Epidermal melanocyte (primary cell): ENCODE measurements around the gene IRF2.

Source experiments
- DNase-seq: peaks from one replicate; pipeline ENCODE4 v3.0.0; 2011; ENCODE audit warnings: low spot score; ENCODE audit not compliant: insufficient read length

The IRF2 gene

DNA sequence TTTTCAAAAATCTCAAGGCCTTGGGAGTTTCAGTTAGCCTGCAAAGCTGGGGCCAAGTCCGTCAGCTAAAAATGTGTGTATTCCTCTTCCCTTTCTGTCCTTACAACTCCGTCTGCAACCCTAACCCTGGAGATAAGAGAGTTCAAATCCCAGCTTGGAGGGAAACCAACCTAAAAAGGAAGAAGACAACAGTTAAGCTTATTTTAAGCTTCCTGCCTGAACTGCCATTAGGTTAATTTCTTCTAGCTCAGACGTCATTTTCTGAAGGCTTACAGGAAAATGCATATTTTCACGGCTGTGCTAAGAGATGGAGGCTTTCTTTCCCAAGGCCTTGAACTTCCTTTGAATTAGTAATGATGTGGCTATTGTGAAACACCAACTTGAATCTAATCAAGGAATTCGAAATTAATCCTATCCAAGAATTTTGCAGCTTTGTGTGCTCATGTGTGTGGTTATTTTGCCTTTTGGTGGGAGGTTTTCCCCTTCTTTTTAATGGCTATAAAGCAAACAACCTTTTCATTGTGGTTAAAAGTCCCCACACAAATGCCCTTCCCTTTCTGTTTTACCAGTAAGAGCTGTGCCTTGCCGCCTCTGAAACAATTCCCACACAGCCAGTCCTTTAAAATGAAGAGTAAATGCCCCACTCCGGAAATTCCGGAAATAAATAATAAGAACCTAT, 103.5 kb downstream of the IRF2 start:
- DNase-seq = no peak

DNA sequence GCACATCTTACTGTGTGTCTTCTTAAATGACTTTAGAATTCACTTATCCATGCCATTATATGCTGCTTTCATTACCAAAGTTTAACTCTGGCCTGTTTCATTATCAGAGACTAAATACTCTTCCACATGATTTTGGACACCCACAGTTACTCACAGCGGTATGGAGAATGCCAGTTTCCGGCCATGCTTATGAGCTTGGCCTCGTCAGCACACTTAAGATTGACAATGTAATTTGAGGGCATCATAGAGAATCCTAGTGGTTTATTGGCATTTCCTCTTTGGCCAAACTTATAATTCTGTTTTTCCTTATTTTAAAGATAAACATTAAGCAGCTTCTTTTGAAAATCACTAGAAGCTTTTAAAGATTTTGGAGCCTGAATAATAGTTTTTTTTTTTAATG, 104.5 kb downstream of the IRF2 start:
- DNase-seq = no peak

DNA sequence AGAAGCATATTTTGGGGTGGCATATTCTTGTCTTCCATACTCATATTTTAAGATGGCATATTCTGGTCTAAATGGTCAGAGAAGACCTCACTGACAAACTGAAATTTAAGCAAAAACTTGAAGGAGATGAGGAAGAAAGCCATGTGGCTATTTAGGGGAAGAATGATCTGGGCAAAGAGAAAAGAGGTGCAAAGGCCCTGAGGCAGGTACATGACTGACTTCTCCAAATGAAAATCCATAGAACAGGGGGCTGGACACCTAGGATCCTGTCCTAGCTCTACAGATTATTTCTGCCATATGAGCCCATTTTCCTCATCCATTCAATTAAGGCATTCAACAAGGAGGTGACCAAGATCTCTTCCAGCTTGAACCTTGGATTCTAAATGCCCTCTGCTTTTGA, 105.6 kb downstream of the IRF2 start:
- DNase-seq = no peak

DNA sequence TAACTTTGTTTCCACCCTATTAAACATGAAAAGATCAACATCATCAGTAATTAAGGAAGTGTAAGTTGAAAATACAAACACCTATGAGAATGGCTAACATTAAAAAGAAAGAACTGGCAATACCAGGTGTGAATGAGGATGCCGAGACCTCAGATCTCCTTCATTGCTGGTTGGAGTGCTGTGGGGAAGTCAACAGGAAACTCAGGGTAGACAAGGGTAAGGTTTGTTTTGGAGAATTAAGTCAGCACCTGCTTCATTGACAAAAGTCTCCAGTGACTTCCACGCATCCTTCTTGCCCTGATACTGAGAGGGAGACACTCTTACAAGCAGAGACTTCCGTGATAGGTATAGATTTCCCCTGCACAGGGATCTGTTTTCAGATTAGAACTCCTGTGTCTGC, 106.1 kb downstream of the IRF2 start:
- DNase-seq = no peak

DNA sequence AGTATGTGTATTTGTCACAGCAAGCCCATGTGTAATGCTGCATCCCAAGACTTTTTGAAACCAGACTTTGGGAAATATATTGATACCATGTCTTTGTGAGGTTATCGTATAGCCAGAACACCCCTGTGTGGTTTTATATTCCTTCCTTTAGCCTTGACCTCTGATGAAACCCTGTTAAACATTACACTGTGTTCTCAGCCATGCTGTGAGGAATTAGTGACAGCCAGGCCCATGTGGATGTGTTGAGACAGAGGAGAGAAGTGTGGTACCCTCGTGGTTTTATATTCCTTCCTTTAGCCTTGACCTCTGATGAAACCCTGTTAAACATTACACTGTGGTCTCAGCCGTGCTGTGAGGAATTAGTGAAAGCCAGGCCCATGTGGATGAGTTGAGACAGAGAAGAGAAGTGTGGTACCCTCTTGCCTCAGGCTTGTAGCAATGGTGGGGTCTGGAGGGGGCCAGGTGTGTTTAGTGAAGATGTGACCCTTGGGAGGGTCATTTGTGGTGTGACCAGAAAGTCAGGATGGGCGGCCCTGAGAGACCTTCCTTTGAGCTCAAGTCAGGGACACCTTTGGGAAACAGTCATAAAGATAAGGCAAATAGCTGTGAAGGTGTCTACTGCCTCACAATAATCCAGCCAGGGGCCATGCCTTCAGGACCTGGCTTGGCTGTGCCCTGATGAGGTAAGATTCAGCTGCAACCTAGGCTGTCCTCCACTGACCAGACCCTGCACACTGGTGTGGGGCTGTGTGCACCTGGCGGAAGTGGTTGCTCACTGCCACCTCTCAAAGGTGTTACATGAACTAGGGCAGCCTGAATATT, 110.0 kb downstream of the IRF2 start:
- DNase-seq = no peak

DNA sequence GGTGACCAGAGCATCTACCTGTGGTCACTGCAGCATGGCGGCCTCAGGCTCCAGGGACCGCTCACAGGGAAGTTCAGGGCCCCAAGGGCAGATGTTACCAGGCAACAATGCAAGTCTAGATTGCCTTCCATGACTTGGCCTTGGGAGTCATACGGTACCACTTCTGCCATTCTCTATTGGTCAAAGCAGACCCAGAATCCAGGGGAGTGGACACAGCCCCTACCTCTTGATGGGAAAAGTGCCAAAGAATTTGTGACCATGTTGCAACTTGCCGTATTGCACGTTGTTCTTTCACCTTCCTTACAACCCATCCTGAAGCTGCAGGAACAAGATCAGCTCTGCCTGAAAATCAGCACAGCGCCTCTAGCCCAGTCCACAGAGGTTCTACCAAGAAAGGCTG, 111.1 kb downstream of the IRF2 start:
- no peak for DNase-seq

DNA sequence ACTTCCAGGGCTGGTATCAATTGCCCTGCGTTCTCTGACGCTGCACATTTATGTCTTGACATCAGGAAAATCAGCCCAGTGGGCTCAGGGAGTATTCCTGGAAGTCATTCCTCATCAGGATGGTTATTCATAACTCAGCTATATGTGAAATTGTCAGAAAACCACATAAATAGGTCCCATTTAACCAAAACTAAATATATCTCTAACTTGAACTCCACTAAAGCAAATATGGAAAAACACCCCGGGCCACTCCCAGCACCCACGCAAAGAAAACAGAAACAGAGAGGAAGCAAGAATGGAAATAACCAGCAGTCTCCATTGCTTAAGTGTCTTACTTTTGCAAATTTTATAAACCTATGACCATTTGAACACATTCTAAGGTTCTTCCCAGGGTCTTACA, 112.0 kb downstream of the IRF2 start:
- no peak for DNase-seq

DNA sequence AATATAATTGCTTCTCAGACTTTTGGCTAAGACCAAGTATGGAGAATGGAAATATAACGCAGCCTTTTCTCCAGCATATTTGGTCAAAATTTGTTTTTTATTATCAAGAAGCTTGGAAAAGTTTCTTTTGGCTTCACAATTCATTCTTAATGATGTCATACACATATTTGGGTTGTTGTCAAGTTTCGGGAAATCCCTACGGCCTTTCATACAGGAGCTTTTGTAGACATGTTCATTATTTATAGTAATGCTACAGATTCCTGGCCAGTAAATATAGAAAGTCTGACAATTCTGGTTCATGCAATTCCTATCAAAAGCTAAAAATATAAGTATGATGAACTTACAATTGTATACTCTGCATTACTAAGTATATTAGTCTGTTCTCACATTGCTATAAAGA, 112.9 kb downstream of the IRF2 start:
- DNase-seq = no peak

DNA sequence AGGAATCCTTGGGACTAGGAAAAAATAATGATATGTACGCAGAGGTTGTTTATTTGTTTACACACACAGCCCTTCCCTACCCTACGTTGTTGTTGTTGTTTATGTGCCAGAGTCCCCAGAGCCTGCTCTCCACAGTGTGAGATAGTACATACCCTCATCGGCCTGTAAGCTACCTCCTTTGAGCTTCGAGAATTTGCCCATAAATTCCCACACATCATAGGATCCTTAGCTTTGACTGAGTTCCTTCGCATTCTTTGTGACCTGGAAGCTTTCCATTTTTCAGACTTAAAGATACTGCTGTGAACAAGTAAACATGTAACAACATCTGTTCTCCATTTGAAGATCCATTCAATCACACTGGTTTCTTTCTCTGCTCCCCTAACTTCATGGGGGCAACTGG, 114.5 kb downstream of the IRF2 start:
- no peak for DNase-seq

DNA sequence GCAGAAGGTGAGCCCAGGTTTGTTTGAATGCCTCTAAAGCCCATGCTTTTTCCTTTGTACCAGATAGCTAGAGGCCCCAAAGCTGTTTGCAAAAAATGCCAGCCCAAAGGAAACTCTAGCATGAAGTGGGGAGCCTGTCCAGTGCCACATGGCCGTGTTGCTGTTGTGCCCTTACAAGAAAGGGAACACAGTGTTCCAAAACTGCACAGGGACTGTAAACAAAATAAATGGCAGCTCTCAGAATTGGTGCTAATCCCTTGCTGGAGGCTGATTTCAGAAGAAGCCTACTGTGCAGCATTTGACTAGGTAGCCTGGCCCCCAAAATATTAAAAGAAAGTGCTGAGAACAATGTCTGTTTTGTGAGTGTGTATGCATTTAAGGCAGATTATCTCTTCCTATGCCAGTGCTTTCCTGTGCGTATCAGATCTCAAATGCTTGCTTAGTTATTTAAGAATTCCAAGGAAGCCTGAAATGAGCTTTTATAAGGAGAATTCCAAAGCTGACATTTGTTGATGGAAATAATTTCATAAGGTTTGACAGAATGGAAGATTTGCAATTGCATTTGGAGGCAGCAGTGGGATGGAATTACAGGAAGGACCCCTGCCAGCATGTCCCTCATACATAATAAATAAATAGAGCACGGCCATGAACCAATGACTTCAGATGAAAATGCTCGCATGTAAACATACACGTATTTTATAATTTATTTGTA, 115.7 kb downstream of the IRF2 start:
- DNase-seq = no peak

DNA sequence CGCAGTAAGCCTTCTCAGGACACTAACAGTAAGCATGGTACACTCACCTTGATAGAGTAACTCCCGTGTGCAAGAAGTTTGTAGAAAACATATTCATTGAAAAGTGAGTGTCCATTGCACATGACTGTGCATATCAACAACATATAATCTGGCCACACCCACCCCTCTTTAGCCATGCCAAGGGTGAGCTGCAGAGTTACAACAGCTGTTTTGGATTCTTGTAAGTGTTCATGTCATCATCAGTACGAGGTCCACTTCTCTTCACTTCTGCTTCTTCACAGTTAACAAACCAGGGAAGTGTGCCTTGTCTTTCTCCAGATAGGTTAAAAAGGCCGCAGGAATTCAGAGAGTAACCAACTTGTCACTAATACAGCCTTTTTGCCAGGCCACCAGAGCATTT, 116.6 kb downstream of the IRF2 start:
- DNase-seq = no peak

DNA sequence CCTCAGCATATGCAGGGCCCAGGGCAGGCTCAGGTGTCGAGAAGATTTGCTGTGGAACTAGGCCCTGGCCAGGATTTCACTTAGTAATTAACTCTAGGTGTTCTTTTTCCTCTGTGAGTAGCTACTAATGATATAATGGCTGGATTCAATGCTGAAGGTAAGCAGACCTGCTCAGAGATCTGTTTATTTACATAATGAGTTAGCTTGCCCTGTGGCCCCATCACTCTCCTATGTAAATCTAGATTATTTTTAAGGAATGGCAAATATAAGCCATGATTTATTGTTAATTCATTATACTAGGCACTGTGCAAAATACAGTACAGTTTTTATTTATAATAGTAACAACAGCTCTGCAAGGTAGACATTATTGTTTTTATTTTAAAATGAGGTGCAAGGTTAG, 117.2 kb downstream of the IRF2 start:
- no peak for DNase-seq

DNA sequence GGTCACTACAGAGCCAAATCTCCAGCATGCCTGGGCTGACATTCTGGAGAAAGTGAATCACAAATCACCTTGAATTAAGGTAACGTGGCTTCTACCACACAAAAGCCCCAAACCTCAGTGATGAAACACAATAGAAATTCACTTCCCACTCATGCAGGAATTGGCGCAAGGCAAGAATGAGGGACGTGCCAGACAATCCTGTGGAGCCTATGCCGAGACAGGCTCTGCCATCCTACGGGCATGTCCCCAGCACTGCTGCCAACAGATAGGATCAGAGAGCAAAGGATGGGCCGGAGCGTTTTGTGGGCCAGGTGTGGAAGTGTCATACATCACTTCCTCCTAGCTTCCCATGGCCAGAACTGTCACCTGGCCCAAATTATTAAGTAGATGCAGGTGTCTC, 118.0 kb downstream of the IRF2 start:
- no peak for DNase-seq

DNA sequence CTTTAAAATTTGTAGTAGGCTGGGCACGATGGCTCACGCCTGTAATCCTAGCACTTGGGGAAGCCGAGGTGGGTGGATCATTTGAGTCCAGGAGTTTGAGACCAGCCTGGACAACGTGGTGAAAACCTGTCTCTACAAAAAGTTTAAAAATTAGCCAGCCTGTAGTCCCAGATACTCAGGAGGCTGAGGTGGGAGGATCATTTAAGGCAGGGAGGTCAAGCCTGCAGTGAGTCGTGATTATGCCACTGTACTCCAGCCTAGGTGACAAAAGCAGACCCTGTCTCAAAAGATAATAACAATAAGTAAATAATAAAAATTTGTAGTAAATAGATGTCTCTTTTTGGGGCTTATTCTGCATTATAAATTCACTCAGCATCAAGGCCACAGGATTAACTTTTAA, 118.5 kb downstream of the IRF2 start:
- DNase-seq = no peak

DNA sequence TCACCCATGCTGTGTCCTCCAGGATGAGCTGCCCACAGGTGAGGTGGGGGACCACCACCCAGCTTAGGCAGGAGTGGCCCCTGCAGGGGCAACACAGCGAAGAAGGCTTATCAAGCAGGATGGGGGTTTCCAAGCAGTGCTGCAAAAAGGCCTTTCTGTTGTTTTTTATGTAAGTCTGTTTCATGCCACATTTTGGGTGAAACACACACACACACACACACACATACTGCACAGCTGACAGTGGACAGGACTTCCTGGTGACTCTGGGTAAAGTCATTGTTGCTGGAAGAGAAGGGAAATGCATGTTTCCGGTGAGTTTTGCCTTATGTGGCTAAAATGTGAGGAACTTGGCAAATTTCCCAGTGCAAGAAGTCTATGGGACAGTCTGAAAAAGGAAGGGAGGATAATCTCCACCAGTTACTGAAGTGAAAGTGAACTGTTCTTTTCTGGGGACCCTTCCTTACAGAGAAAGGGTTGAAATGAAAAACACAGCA, 119.2 kb downstream of the IRF2 start:
- DNase-seq = peak; percentile 54

DNA sequence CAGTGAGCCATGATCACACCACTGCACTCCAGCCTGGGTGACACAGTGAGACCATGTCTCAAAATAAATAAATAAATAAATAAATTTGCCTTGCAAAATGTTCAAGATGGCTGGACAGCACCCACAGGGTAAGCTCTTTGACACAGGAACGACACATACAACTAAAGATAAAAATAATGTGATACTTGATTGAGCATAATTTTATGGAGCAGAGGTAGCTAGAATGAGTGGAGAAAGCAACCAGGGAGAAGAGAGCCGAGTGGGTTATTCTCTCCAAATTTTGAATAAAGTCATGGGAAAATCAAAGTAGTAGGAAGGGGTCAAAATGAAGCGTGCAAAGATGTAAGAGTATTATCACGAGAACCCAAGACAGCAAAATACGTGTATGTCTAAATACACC, 121.5 kb downstream of the IRF2 start:
- no peak for DNase-seq

DNA sequence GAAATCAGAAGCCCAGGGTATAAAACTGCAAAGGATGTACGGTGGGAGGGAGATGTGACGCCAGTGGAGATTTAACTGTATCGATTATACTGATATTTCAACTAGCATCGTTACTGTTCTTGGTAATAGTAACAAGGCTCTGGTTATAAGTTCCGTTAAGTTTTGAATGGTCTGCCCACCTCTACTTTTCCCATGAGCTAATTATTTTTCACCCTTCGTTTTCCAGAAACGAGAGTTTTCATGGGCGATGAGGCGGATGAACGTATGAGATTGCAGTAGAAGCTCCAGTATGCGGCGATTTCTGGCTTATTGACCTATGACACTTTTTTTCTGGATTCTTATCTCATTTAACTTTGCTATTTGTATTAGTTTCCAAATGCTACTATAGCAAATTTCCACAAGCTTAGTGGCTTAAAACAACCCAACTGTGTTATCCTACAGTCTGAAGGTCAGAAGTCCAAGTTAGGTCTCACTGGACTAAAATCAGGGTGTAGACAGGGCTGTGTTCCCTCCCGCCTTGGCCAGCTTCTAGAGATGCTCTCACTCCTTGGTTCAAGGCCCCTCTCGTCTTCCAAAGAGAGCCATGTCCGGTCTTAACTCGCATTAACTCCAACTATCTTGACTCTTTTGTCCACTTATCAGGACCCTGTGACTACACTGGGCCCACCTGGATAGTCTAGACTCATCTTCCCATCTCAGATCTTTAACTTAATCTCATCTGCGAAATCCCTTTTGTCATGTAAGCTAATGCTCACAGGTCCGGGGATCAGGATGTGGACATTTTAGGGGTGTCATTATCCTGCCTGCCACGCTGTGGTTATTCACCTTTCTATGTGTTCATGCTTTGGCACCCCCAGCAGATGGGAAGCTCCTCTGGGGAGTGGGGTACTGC, 122.5 kb downstream of the IRF2 start:
- DNase-seq = no peak

DNA sequence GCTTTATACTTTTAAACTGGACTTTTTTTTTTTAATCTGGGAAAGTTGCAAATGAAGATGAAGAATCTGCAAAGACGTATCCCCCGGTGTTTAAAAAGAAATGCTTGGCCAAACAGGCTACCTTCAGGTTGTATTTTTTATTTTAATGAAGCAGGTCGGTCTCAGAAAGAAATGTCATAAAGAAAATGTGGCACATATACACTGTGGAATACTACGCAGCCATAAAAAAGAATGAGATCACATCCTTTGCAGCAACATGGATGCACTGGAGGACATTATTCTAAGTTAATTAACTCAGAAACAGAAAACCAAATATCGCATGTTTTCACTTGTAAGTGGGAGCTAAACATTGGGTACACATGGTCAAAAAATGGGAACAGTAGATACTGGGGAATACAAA, 123.4 kb downstream of the IRF2 start:
- no peak for DNase-seq

DNA sequence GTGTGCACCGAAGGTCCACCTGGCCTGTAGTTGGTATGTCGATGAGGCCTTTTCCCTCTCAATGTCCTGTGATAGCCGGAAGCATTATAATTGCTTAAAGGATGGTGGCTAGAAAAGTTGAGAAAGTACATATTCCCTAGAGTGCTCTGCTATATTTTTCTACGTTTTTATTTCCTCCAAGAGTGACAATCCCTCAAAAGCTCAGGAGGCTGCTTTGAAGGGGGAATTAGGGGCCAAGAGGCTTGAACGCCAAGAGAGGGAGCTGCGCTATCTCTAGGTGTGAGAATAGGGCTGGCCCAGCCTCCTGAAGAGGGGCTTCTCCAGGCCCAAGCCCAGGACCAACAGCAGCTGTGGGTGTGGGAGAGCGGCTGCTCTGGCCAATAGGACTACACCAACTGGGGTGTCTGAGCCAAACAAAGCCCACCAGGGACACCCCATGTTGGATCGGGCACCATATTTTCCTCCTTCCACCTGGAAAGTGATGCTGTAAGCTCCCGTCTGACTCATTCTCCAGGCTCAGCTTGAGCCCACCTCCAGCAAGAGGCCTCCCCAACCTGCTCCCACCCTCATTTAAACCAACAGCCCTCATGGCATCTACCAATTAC, 124.0 kb downstream of the IRF2 start:
- no peak for DNase-seq

DNA sequence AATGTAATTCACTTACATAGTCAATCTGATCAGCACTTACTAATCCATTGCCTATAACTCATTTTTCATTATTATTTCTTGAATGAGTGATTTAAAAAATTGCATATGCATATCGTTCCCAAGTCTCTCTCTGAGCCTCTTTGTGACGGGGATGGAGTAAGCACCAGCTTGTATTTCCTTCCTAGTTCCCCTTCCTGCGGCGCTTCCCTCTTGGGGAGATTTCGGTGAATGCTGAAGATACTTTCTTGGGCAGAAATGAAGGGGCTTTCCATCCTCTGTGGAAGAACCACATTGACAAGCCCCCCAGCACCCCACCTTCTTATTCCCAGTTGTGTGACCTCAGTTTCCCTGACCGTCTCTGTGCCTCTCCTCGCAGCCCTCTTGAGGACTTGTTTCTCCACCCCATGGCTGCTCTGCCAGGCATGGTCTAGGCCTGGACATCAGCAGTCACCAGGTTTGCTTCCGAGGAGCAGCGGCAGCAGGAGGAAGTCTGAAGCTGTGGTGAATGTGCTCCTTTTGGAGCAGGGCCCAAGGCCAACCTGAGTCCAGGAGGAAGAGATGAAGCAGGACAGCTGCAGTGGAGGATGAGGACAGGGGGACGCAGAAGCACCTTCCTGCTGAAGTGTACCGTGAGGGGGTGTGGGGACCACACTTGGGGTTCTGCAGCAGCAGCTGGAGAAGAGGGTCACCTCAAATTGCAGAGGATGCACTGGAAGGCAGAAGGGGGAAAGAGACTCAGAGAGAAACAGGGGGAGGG, 124.9 kb downstream of the IRF2 start:
- DNase-seq = no peak
